ENCODE data around the gene EFNA3.
A peak's percentile ranks its signal among the peaks of the same experiment; 100 is the strongest.

Gene EFNA3

DNA sequence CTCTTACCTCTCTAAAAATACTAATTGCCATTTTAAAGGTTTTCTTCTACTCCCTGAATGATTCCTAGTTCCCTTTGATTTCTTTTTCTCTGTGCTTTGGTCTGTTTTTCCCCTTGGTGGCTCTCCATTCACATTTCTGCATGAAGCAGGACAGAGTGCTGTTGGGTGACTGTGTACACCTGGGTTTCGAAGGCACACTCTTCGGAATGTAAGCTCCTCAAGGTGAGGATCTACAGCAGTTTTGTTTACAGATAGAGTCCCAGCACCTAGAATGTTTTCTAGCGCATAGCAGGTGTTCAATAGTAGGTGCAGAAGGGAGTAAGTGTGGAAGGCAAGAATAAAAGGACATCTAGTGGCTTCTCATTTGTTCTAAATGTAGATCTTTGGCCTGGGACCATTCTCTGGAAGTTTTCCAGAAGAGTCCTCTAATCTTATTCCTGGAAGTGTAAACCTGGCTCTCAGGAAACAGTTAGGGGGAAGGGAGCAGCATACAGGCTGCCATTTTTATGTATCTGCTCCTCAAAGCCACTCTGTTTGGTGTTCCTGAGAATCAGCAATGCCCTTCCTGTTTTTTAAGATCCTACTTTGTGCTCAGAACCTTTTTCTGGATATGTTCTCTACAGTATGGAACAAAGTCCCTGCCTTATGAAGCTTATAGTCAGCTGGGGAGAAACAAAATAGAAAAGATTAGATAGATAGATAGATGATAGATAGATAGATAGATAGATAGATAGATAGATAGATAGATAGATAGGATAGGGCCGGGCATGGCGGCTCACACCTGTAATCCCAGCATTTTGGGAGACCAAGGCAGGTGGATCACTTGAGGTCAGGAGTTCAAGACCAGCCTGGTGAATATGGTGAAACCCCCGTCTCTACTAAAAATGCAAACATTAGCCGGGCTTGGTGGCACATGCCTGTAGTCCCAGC, 26.2 kb downstream of the EFNA3 start:
- no peaks in the 10 kb centered on the region for H3K9me3 ChIP-seq
- no peak overlapping the region for H3K4me3 ChIP-seq
- H3K4me1 ChIP-seq: no peaks in the 10 kb centered on the region
- TF ChIP-seq, protein P1, sequence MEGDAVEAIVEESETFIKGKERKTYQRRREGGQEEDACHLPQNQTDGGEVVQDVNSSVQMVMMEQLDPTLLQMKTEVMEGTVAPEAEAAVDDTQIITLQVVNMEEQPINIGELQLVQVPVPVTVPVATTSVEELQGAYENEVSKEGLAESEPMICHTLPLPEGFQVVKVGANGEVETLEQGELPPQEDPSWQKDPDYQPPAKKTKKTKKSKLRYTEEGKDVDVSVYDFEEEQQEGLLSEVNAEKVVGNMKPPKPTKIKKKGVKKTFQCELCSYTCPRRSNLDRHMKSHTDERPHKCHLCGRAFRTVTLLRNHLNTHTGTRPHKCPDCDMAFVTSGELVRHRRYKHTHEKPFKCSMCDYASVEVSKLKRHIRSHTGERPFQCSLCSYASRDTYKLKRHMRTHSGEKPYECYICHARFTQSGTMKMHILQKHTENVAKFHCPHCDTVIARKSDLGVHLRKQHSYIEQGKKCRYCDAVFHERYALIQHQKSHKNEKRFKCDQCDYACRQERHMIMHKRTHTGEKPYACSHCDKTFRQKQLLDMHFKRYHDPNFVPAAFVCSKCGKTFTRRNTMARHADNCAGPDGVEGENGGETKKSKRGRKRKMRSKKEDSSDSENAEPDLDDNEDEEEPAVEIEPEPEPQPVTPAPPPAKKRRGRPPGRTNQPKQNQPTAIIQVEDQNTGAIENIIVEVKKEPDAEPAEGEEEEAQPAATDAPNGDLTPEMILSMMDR (IDR thresholded peaks at IDR 0.05): no peak
- DNase-seq: no peak
- H3K27me3 ChIP-seq: peaks cover 0 to 7% of the 10 kb centered on the region in 2 donors
- H3K27ac ChIP-seq: no peak overlapping the region
- H3K36me3 ChIP-seq: no peaks in the 10 kb centered on the region
- intact Hi-C loops (cut with DNase I; ENCODE audit: low total_unique reads): no loop called here

DNA sequence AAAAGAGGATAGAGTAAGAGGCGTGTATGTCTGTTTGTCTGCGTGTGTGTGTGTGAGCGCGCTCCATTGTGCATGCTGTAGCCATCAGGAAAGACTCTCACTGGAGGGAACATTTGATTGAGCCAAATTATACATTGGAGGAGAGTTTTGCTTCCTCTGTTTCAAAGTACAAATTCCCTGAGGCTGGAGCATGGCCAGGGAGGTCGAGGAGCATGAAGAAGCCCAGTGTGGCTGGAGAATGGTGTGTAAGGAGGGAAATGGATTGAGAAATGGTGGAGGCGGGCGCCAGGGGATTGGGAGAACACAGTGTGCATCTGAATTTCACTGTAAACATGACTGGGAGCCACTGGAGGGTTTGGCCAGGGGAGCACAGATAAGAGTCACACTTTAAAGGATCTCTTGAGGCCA, 27.0 kb downstream of the EFNA3 start:
- TF ChIP-seq, protein P1 (IDR thresholded peaks at IDR 0.05): no peak
- H3K4me3 ChIP-seq: no peak overlapping the region
- intact Hi-C loops (cut with DNase I; ENCODE audit: low total_unique reads): no loop called here
- H3K27me3 ChIP-seq: peaks cover 0 to 7% of the 10 kb centered on the region in 2 donors
- peak in 1 of 2 donors; percentile 51 for DNase-seq
- H3K36me3 ChIP-seq: no peaks in the 10 kb centered on the region
- no peaks in the 10 kb centered on the region for H3K4me1 ChIP-seq
- H3K9me3 ChIP-seq: no peaks in the 10 kb centered on the region
- H3K27ac ChIP-seq: no peak overlapping the region

DNA sequence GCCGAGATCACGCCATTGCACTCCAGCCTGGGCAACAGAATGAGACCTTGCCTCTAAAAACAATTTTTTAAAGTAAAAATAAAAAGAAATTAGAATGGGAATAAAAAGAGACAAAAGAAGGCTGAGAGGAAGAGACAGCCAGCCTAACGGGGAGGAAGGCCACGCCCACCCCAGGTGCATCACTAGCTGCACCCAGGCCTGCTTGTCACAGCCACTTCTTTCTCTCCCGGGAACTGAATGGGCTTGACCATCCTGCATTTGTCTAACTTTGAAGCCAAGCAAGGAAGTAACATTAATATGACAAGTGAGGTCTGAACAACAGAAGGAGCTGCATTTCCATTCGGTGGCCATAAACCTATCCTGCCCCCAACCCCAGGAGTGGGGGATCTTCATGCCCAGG, 28.2 kb downstream of the EFNA3 start:
- H3K36me3 ChIP-seq: no peaks in the 10 kb centered on the region
- no peak overlapping the region for H3K4me3 ChIP-seq
- intact Hi-C loops (cut with DNase I; ENCODE audit: low total_unique reads): no loop called here
- peaks cover 0 to 7% of the 10 kb centered on the region in 2 donors for H3K27me3 ChIP-seq
- TF ChIP-seq, protein P1 (IDR thresholded peaks at IDR 0.05): no peak
- DNase-seq: no peak
- H3K9me3 ChIP-seq: no peaks in the 10 kb centered on the region
- no peaks in the 10 kb centered on the region for H3K4me1 ChIP-seq
- H3K27ac ChIP-seq: no peak overlapping the region

DNA sequence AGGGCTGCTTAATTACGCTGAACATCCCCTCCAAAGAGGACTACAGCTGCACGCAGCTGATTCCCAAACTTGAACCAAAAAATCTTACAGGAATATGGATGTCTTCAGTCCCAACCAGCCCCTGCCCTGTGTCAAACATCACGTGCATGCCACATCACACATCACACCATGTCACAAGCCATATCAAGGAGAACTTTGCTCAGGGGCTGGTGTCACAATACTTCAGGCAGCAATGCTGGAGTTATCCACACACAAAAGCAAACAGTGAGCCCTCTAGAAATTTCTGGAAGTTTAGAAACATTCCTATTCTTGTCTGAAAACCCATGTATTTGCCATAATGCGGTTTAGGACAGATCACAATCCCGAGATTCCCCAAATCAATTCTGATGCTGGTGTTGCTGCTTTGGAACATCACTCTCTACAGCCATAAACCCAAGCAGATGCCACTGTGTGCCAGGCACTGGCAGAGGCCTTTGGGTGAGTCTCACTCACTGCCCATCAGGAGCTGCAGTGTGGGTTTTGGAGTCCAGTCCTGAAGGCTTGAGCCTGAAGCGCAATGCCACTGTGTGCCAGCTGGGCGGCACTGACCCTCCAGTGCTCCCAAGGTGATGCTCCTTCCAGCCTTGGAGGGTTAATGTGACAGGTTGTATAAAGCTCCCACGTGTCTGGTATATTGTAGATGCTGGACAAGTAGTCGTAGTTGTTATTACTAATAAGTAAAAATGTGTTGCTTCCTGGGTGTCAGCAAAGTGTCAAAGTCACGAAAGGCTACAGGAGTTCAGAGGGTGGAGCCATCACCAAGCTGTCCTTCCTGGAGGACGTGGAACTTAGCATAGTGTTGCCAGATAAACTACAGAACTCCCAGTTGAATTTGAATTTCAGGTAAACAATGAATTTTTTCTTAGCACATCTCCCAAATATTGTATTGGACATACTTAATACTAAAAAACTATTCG, 28.9 kb downstream of the EFNA3 start:
- Histone ChIP-seq H3K36me3 (no peaks in the 10 kb centered on the region), H3K27ac (no peak overlapping the region), H3K27me3 (peaks cover 0 to 10% of the 10 kb centered on the region in 2 donors), H3K4me1 (no peaks in the 10 kb centered on the region), H3K4me3 (no peak overlapping the region), H3K9me3 (no peaks in the 10 kb centered on the region)
- no peak for DNase-seq
- TF ChIP-seq, protein P1 (IDR thresholded peaks at IDR 0.05): no peak
- intact Hi-C loops (cut with DNase I; ENCODE audit: low total_unique reads): no loop called here

DNA sequence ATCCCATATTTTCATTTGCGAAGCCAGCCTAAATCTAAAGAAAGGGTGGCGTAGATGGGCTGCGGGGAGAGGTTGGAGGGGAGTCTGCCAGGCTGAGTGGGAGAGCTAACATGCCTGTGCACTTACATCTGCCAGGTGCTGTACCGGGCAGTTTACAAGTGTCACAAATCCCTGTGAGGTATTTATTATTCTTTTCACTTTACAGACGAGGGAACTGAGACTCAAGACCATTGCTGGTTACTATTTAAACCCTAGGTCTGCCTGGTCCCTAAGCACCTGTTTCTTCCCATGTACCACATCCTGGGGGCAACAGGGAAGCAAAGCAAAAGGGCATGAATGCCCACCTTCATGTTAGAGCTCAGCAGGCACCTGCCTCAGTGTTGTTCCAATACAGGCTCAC, 29.7 kb downstream of the EFNA3 start:
- Histone ChIP-seq H3K9me3 (no peaks in the 10 kb centered on the region), H3K27ac (no peak overlapping the region)
- TF ChIP-seq, protein P1 (IDR thresholded peaks at IDR 0.05): no peak

More for the DNA sequence above, 29.7 kb downstream of the EFNA3 start:
- DNase-seq: no peak
- no peaks in the 10 kb centered on the region for H3K36me3 ChIP-seq
- no peak overlapping the region for H3K4me3 ChIP-seq
- H3K27me3 ChIP-seq: peaks cover 0 to 13% of the 10 kb centered on the region in 2 donors
- intact Hi-C loops (cut with DNase I; ENCODE audit: low total_unique reads): no loop called here
- no peaks in the 10 kb centered on the region for H3K4me1 ChIP-seq
